H9 (cell line): ENCODE results near the gene CCDC142. TPM values are rescaled to one million over a fixed set of nuclear protein-coding genes. Genes with fewer than 3 reads are reported as not detected.
A peak's percentile ranks its signal among the peaks of the same experiment; 100 is the strongest.

ENCODE experiments used
- DNase-seq: peaks from one replicate; pipeline ENCODE4 v3.0.0-alpha.2; 2017
- H2AFZ ChIP-seq: one replicate; pipeline ENCODE4 v1.6.1; 2013; ENCODE audit warnings: mild to moderate bottlenecking, low read length, control low read depth, moderate library complexity
- H2AK5ac ChIP-seq: 2 replicates; pipeline ENCODE4 v1.6.1; 2013; ENCODE audit warnings: low read length, control low read depth, mixed read lengths; ENCODE audit not compliant: insufficient read length
- H2BK120ac ChIP-seq: one replicate; pipeline ENCODE4 v1.6.1; 2013; ENCODE audit warnings: low read depth, mild to moderate bottlenecking, low read length, control low read depth, inconsistent platforms; ENCODE audit not compliant: poor library complexity, severe bottlenecking
- H2BK12ac ChIP-seq: 2 replicates; pipeline ENCODE4 v1.6.1; 2013; ENCODE audit warnings: low read length, control low read depth, mixed read lengths, low read depth; ENCODE audit not compliant: insufficient read length
- H2BK15ac ChIP-seq: 2 replicates; pipeline ENCODE4 v1.6.1; 2013; ENCODE audit warnings: low read depth, low read length, control low read depth
- H2BK20ac ChIP-seq: one replicate; pipeline ENCODE4 v1.6.1; 2013; ENCODE audit warnings: low read depth, mild to moderate bottlenecking, low read length, control low read depth, inconsistent platforms; ENCODE audit not compliant: poor library complexity, severe bottlenecking
- H2BK5ac ChIP-seq: 2 replicates; pipeline ENCODE4 v1.6.1; 2013; ENCODE audit warnings: low read length, control low read depth, mixed read lengths; ENCODE audit not compliant: insufficient read length
- H3K14ac ChIP-seq: 2 replicates; pipeline ENCODE4 v1.6.1; 2013; ENCODE audit warnings: low read length, control low read depth; ENCODE audit not compliant: insufficient read depth
- H3K18ac ChIP-seq: 2 replicates; pipeline ENCODE4 v1.6.1; 2013; ENCODE audit warnings: low read depth, mild to moderate bottlenecking, mixed read lengths, low read length, control low read depth; ENCODE audit not compliant: insufficient read length
- H3K23ac ChIP-seq: 2 replicates; pipeline ENCODE4 v1.6.1; 2013; ENCODE audit warnings: low read length, control low read depth, mixed read lengths, low read depth; ENCODE audit not compliant: insufficient read length
- H3K23me2 ChIP-seq: 2 replicates; pipeline ENCODE4 v1.6.1; 2013; ENCODE audit warnings: low read depth, mild to moderate bottlenecking, mixed read lengths, low read length, control low read depth; ENCODE audit not compliant: insufficient read length, poor library complexity, severe bottlenecking
- H3K27ac ChIP-seq: 2 replicates; pipeline ENCODE4 v1.5.1; 2013; ENCODE audit warnings: low read length, control low read depth, mixed read lengths, low read depth; ENCODE audit not compliant: insufficient read length
- H3K27me3 ChIP-seq: 2 replicates; pipeline ENCODE4 v1.6.1; 2013; ENCODE audit warnings: low read length, control low read depth, inconsistent platforms; ENCODE audit not compliant: insufficient read depth
- H3K4ac ChIP-seq: 2 replicates; pipeline ENCODE4 v1.6.1; 2013; ENCODE audit warnings: low read depth, mild to moderate bottlenecking, control low read depth, inconsistent platforms, low read length, moderate library complexity
- H3K4me1 ChIP-seq: 2 replicates; pipeline ENCODE4 v1.6.1; 2013; ENCODE audit warnings: low read length, control low read depth, inconsistent platforms; ENCODE audit not compliant: insufficient read depth
- H3K4me2 ChIP-seq: 2 replicates; pipeline ENCODE4 v1.6.1; 2013; ENCODE audit warnings: low read length, control low read depth, mixed read lengths; ENCODE audit not compliant: insufficient read length, insufficient read depth
- H3K56ac ChIP-seq: 2 replicates; pipeline ENCODE4 v1.6.1; 2013; ENCODE audit warnings: low read depth, mild to moderate bottlenecking, mixed read lengths, low read length, control low read depth; ENCODE audit not compliant: insufficient read length
- H3K79me1 ChIP-seq: 2 replicates; pipeline ENCODE4 v1.6.1; 2013; ENCODE audit warnings: low read depth, mild to moderate bottlenecking, moderate library complexity, low read length, control low read depth, inconsistent platforms; ENCODE audit not compliant: insufficient read depth, poor library complexity, severe bottlenecking
- H3K79me2 ChIP-seq: 2 replicates; pipeline ENCODE4 v1.6.1; 2013; ENCODE audit warnings: low read length, control low read depth, inconsistent platforms; ENCODE audit not compliant: insufficient read depth
- H3K9ac ChIP-seq: 2 replicates; pipeline ENCODE4 v1.6.1; 2013; ENCODE audit warnings: low read length, control low read depth, mixed read lengths; ENCODE audit not compliant: insufficient read length; ENCODE audit errors: extremely low read depth
- H3K9me3 ChIP-seq: one replicate; pipeline ENCODE4 v1.6.1; 2013; ENCODE audit warnings: low read depth, low read length, inconsistent platforms; ENCODE audit not compliant: control insufficient read depth
- H3T11ph ChIP-seq: one replicate; pipeline ENCODE4 v1.6.1; 2013; ENCODE audit warnings: mild to moderate bottlenecking, low read length, control low read depth, inconsistent platforms
- H4K20me1 ChIP-seq: one replicate; pipeline ENCODE4 v1.6.1; 2013; ENCODE audit not compliant: control insufficient read depth, insufficient read length, insufficient read depth
- H4K5ac ChIP-seq: 2 replicates; pipeline ENCODE4 v1.6.1; 2013; ENCODE audit warnings: low read depth, mild to moderate bottlenecking, mixed read lengths, low read length, control low read depth; ENCODE audit not compliant: insufficient read length
- H4K8ac ChIP-seq: replicated peaks from 2 replicates; pipeline ENCODE4 v1.6.1; 2013; ENCODE audit warnings: low read length, control low read depth, mixed read lengths, low read depth; ENCODE audit not compliant: insufficient read length
- H4K91ac ChIP-seq: 2 replicates; pipeline ENCODE4 v1.6.1; 2013; ENCODE audit warnings: low read depth, mild to moderate bottlenecking, moderate library complexity, mixed read lengths, low read length, control low read depth; ENCODE audit not compliant: insufficient read length
- H3K27ac Mint-ChIP-seq, 3 experiments: 2 replicates in 2 of 3; 3 replicates in 1 of 3; pipeline ENCODE4 v1.8.0; 2020 to 2021; ENCODE audit warnings: mixed read lengths in 3 of 3, mild to moderate bottlenecking in 1 of 3, moderate library complexity in 1 of 3
- H3K27me3 Mint-ChIP-seq: 2 replicates; pipeline ENCODE4 v1.8.0; 2021; ENCODE audit warnings: low read depth, mild to moderate bottlenecking, moderate library complexity, mixed read lengths
- H3K36me3 Mint-ChIP-seq, 3 experiments: 2 replicates in 2 of 3; 3 replicates in 1 of 3; pipeline ENCODE4 v1.8.0; 2020 to 2021; ENCODE audit warnings: low read depth in 3 of 3, mixed read lengths in 3 of 3; ENCODE audit not compliant: insufficient read depth in 1 of 3
- H3K4me1 Mint-ChIP-seq, 2 experiments: 2 replicates each; pipeline ENCODE4 v1.8.0; 2020; ENCODE audit warnings: mixed read lengths in 2 of 2
- H3K4me3 Mint-ChIP-seq, 2 experiments: 2 replicates in 1 of 2; 3 replicates in 1 of 2; pipeline ENCODE4 v1.8.0; 2020 to 2021; ENCODE audit warnings: mild to moderate bottlenecking in 2 of 2, mixed read lengths in 2 of 2, moderate library complexity in 1 of 2
- H3K9me3 Mint-ChIP-seq, 2 experiments: 2 replicates in 1 of 2; 3 replicates in 1 of 2; pipeline ENCODE4 v1.8.0; 2020; ENCODE audit warnings: mild to moderate bottlenecking in 2 of 2, mixed read lengths in 2 of 2, moderate library complexity in 1 of 2
- WGBS: extraction: QIAGEN DNeasy Blood & Tissue Kit; methylation state at CpG from one replicate; pipeline ENCODE4 v1.1.7; 2013; ENCODE audit warnings: missing lambda C conversion rate, low lambda C conversion rate, mixed read lengths; ENCODE audit not compliant: insufficient read length; ENCODE audit errors: extremely low coverage; 5-methylcytosine and 5-hydroxymethylcytosine counted together
- total RNA-seq: library from RNA; stranded (reverse); gene quantifications from 2 replicates; pipeline ENCODE4 v1.2.1, GENCODE V29; 2021
- TF ChIP-seq, protein P1 (sequence below): fragments of 200-600 bp; sonication (generic); conservative IDR thresholded peaks from 3 replicates; pipeline ENCODE4 v1.8.0; 2021; ENCODE audit warnings: antibody characterized with exemption, mild to moderate bottlenecking

The CCDC142 gene
- total RNA-seq, 1 experiment from 2014 or later, result 21.5 TPM

DNA sequence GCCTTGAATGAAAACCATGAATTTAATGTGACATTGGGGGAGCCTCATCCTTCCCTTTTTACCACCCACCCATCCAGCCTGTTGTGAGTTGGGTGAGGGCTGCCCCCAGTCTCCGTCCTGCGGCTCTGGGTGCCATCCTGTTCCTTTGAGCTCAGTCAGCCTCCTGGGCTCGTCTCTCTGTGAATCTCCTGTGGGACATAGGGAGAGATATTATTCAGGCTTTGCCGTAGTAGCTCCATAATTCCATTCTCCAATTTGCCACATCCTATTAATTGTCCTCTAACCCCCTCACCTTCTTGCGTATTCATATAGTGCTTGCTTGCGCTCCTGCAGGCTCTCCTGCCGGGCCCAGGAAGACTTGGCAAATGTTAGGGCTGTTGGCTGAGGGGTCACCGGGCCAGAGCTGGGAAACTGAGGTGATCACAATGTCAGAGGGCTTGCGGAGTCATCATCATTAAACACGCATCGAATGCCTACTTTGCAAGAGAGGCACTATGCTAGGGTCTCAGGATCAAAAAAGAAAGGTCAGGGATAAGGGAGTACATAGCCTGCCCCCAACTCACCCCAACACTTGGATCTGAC, 43.9 kb upstream of the CCDC142 start:
- Mint-ChIP-seq H3K27ac (no peak overlapping the region), H3K36me3 (peaks cover 27 to 39% (median 30%) of the 10 kb centered on the region in 3 experiments), H3K9me3 (no peaks in the 10 kb centered on the region; a peak in 1 of 5 replicates), H3K4me3 (peak overlapping the region in 1 of 2 experiments; percentile 63; a peak in 3 of 5 replicates), H3K27me3 (peaks cover 21% of the 10 kb centered on the region), H3K4me1 (peaks cover 17 to 22% of the 10 kb centered on the region in 2 experiments)
- Histone ChIP-seq H3K9me3 (no peaks in the 10 kb centered on the region), H3K4ac (no peak overlapping the region), H2BK15ac (no peak overlapping the region), H2BK120ac (no peak overlapping the region), H3K27me3 (peaks cover 3% of the 10 kb centered on the region; the same call in 1 of the 2 replicates), H3K79me1 (peaks cover 4% of the 10 kb centered on the region), H3K27ac (no peak overlapping the region), H2BK20ac (no peak overlapping the region), H3K56ac (no peak overlapping the region), H3K9ac (no peak overlapping the region), H3K23me2 (peaks cover 15% of the 10 kb centered on the region), H3K4me1 (peaks cover 4% of the 10 kb centered on the region; the same call in 1 of the 2 replicates), H3K18ac (no peak overlapping the region), H3T11ph (no peak overlapping the region), H4K8ac (no peak overlapping the region), H4K91ac (no peak overlapping the region), H2AFZ (no peak overlapping the region), H2AK5ac (no peak overlapping the region), H3K23ac (no peak overlapping the region), H4K20me1 (no peaks in the 10 kb centered on the region), H3K4me2 (no peak overlapping the region), H3K79me2 (peaks cover 4% of the 10 kb centered on the region; the same call in 1 of the 2 replicates), H2BK5ac (no peak overlapping the region), H2BK12ac (no peak overlapping the region), H3K14ac (no peak overlapping the region), H4K5ac (no peak overlapping the region)
- TF ChIP-seq, protein P1, sequence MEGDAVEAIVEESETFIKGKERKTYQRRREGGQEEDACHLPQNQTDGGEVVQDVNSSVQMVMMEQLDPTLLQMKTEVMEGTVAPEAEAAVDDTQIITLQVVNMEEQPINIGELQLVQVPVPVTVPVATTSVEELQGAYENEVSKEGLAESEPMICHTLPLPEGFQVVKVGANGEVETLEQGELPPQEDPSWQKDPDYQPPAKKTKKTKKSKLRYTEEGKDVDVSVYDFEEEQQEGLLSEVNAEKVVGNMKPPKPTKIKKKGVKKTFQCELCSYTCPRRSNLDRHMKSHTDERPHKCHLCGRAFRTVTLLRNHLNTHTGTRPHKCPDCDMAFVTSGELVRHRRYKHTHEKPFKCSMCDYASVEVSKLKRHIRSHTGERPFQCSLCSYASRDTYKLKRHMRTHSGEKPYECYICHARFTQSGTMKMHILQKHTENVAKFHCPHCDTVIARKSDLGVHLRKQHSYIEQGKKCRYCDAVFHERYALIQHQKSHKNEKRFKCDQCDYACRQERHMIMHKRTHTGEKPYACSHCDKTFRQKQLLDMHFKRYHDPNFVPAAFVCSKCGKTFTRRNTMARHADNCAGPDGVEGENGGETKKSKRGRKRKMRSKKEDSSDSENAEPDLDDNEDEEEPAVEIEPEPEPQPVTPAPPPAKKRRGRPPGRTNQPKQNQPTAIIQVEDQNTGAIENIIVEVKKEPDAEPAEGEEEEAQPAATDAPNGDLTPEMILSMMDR, result no peak
- no CpG with 5 or more reads among the region's 11 CpGs for WGBS
- DNase-seq, result no peak
